ENCODE data around the gene TMPRSS6.

The TMPRSS6 gene

DNA sequence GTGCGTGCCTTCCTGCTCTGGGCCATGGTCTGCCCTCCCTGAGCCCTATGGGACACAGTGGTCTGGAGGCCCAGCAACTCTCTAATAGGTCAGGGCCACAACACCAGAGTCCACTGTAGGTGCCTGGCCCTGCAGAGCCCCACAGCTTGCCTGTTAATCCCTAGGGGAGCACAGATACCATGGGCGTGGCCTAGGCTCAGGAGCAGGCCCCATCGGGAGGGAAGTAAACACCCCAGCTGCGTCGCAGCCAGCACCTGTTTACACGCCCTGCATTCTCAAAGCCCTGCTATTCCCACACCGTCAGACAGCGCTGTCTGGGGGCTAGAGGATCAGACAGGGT, 55.5 kb downstream of the TMPRSS6 start:
- Mint-ChIP-seq H3K27me3 (ENCODE audit: low read depth) (peaks cover 3% of the 10 kb centered on the region), H3K9me3 (no peaks in the 10 kb centered on the region), H3K4me3 (peak overlapping the region; percentile 55 to 90 (median 72)), H3K36me3 (ENCODE audit: low read depth) (peaks cover 11% of the 10 kb centered on the region), H3K27ac (no peak overlapping the region), H3K4me1 (peaks cover 36% of the 10 kb centered on the region)
- TF ChIP-seq, protein P1, sequence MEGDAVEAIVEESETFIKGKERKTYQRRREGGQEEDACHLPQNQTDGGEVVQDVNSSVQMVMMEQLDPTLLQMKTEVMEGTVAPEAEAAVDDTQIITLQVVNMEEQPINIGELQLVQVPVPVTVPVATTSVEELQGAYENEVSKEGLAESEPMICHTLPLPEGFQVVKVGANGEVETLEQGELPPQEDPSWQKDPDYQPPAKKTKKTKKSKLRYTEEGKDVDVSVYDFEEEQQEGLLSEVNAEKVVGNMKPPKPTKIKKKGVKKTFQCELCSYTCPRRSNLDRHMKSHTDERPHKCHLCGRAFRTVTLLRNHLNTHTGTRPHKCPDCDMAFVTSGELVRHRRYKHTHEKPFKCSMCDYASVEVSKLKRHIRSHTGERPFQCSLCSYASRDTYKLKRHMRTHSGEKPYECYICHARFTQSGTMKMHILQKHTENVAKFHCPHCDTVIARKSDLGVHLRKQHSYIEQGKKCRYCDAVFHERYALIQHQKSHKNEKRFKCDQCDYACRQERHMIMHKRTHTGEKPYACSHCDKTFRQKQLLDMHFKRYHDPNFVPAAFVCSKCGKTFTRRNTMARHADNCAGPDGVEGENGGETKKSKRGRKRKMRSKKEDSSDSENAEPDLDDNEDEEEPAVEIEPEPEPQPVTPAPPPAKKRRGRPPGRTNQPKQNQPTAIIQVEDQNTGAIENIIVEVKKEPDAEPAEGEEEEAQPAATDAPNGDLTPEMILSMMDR (IDR thresholded peaks at IDR 0.05; ENCODE audit: unreplicated experiment in 3 of 3), result no peak

DNA sequence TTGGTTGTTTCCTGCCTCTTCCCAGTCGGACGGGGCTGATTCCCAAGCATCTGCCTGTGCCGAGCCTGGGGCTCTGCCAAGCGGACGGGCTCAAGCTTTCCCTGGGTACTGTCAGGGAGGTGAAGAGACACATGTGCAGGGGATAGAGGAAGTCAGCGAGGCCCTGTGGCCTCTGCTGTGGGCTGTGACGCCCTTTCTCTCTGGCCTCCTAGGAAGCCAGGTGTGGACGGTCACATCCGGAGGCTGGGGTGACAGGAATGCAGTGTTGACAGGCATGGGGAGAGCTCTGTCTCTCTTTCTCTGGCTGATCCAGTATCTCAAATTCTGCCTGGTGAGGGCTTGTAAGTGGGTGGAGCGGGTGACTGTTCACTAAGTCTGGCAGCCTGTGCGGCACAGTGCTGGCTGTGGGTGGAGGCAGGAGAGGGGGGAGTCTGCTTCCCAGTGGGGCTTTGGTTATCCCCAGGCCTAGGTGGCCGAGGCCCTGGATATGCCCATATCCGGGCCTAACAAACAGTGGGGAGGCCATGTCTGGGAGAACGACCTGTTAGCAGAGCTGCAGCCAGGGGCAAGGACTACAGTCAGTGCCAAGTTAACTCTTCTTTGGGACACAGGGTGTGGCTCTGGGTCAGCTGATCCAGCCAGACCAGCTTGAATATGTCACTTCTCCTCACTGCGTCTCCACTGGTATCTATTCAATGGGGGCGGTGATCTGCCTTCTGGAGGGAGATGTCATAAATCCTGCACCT, 56.0 kb downstream of the TMPRSS6 start:
- H3K27ac Mint-ChIP-seq, result no peak overlapping the region
- H3K4me3 Mint-ChIP-seq, result peak overlapping the region; percentile 81 to 90 (median 86)
- H3K27me3 Mint-ChIP-seq (ENCODE audit: low read depth), result peaks cover 4% of the 10 kb centered on the region

GRCh38 chr22:37052386-37053309, 56.9 kb downstream of the TMPRSS6 start:
- H3K4me3 Mint-ChIP-seq, result peak overlapping the region; percentile 81 to 90 (median 86)
- TF ChIP-seq, protein P1 (IDR thresholded peaks at IDR 0.05; ENCODE audit: unreplicated experiment in 3 of 3), result no peak
- peaks cover 4% of the 10 kb centered on the region for H3K27me3 Mint-ChIP-seq (ENCODE audit: low read depth)
- peaks cover 8% of the 10 kb centered on the region for H3K36me3 Mint-ChIP-seq (ENCODE audit: low read depth)
- no peaks in the 10 kb centered on the region for H3K9me3 Mint-ChIP-seq
- H3K4me1 Mint-ChIP-seq, result peaks cover 36% of the 10 kb centered on the region
- H3K27ac Mint-ChIP-seq, result peak overlapping the region in 2 of 3 experiments; percentile 6 to 18

More for the DNA sequence above, 56.0 kb downstream of the TMPRSS6 start:
- Mint-ChIP-seq H3K9me3 (no peaks in the 10 kb centered on the region), H3K36me3 (ENCODE audit: low read depth) (peaks cover 11% of the 10 kb centered on the region), H3K4me1 (peaks cover 36% of the 10 kb centered on the region)
- TF ChIP-seq, protein P1 (IDR thresholded peaks at IDR 0.05; ENCODE audit: unreplicated experiment in 3 of 3), result no peak

DNA sequence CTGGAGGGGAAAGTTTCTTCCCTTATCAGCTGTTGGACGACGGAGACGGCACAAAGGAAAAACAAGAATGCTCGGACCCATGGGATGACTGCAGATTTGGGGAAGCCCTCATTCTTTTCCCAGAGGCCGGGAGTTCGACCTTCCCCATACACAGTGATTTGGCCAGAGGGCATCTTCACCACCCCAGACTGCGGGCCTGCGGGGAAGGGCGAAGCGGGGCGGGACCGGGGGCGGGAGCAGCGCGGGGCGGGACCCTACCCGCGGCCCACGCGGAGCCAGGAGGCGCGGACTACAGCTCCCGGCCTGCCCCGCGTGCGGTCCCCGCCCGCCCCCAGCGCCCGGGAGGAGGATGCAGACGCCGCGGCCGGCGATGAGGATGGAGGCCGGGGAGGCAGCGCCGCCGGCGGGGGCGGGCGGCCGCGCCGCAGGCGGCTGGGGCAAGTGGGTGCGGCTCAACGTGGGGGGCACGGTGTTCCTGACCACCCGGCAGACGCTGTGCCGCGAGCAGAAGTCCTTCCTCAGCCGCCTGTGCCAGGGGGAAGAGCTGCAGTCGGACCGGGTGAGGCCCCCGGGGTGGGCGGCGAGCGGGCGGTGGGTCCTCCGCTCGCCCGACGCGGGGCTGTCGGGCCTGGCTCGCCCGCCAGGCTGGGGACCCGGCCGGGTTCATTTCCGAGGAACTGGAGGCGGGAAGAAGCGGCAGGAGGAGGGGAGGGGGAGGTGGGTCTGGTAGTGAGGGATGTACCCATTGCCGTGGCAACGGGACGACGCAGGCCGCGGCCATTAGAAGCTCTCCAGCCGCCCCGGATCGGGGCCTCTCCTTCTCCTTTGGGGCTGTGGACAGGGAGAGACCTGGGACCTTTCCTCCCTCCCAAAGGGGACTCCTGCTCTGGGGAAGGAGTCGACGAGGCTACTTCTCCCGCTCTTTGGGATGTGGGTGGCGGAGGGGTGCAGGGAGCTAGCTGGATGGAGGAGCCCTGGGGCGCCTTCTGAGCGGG, 57.8 kb downstream of the TMPRSS6 start, which contains the start of gene KCTD17:
KCTD17 (plus strand) TSS at position 352 of the 995 bp plus-strand sequence; CDS start at position 371, 19 bp downstream.
- peak within 1 kb of the TSS in 2 of 3 experiments; percentile 18 to 84 for H3K27ac Mint-ChIP-seq
- peaks cover 36% of the 10 kb centered on the region for H3K4me1 Mint-ChIP-seq
- peak within 1 kb of the TSS; percentile 84 to 90 (median 89) for H3K4me3 Mint-ChIP-seq
- TF ChIP-seq, protein P1 (IDR thresholded peaks at IDR 0.05; ENCODE audit: unreplicated experiment in 3 of 3), result no peak
- no peaks in the 10 kb centered on the region for H3K9me3 Mint-ChIP-seq
- H3K36me3 Mint-ChIP-seq (ENCODE audit: low read depth), result peaks cover 3% of the 10 kb centered on the region
- H3K27me3 Mint-ChIP-seq (ENCODE audit: low read depth), result peaks cover 8% of the 10 kb centered on the region

- Mint-ChIP-seq H3K27ac (peak overlapping the region in 1 of 3 experiments; percentile 84), H3K4me3 (peak overlapping the region; percentile 84 to 89 (median 89)), H3K36me3 (ENCODE audit: low read depth) (no peaks in the 10 kb centered on the region), H3K4me1 (peaks cover 36% of the 10 kb centered on the region), H3K9me3 (no peaks in the 10 kb centered on the region), H3K27me3 (ENCODE audit: low read depth) (peaks cover 8% of the 10 kb centered on the region)
- TF ChIP-seq, protein P1 (IDR thresholded peaks at IDR 0.05; ENCODE audit: unreplicated experiment in 3 of 3), result no peak
Measured at GRCh38 chr22:37050913-37051312, 58.6 kb downstream of the TMPRSS6 start.
